ENCODE results near the gene GRK4. TPM values are rescaled to one million over a fixed set of nuclear protein-coding genes. Genes with fewer than 3 reads are reported as not detected.

The GRK4 gene
- polyA plus RNA-seq, 1 of the 3 experiments (the other 2 are of a cell fraction): 2.7 TPM

GRCh38 chr4:3069661-3070199 is 106.4 kb downstream of the GRK4 start:
- POLR2A ChIA-PET: no interaction called here
- TF ChIP-seq MXI1 (IDR thresholded peaks at IDR 0.05; ENCODE audit: low read depth, low read length) (no peak), RXRA (IDR thresholded peaks at IDR 0.05; ENCODE audit: borderline replicate concordance, low read depth) (no peak), NRF1 (IDR thresholded peaks at IDR 0.05; ENCODE audit: low read depth, low read length) (no peak), GABPA (IDR thresholded peaks at IDR 0.05; ENCODE audit: low read depth) (no peak), JUND (IDR thresholded peaks at IDR 0.05) (no peak), RFX5 (IDR thresholded peaks at IDR 0.05; ENCODE audit: low read length) (no peak), SMC3 (IDR thresholded peaks at IDR 0.05; ENCODE audit: low read depth, low read length) (no peak), NFIC (IDR thresholded peaks at IDR 0.05; ENCODE audit: borderline replicate concordance) (no peak), CTCF (IDR thresholded peaks at IDR 0.05) (no peak), ZBTB33 (IDR thresholded peaks at IDR 0.05; ENCODE audit: borderline replicate concordance, low read depth) (no peak), YY1 (IDR thresholded peaks at IDR 0.05; ENCODE audit: low read depth) (no peak), USF1 (IDR thresholded peaks at IDR 0.05; ENCODE audit: borderline replicate concordance, low read depth) (no peak), CHD2 (IDR thresholded peaks at IDR 0.05; ENCODE audit: low read length, partially characterized antibody) (no peak), RCOR1 (IDR thresholded peaks at IDR 0.05; ENCODE audit: low read length) (no peak), EP300 (IDR thresholded peaks at IDR 0.05; ENCODE audit: borderline replicate concordance in 1 of 2, low read depth in 1 of 2, low read length in 1 of 2) (no peak), FOXM1 (IDR thresholded peaks at IDR 0.05; ENCODE audit: low read depth) (no peak), FOSL2 (IDR thresholded peaks at IDR 0.05; ENCODE audit: borderline replicate concordance, low read depth) (no peak), POLR2AphosphoS5 (IDR thresholded peaks at IDR 0.05; ENCODE audit: low read depth, low read length) (no peak), GATA2 (CRISPR knock-in tag; IDR thresholded peaks at IDR 0.05) (no peak)
- WGBS (ENCODE audit: low lambda C conversion rate): 85% methylated on average over 16 of the region's 16 CpGs
- no peaks in the 10 kb centered on the region for H3K27me3 ChIP-seq (ENCODE audit: insufficient read depth)
- no peaks in the 10 kb centered on the region for H3K9me3 ChIP-seq
- H3K27ac ChIP-seq (ENCODE audit: low read depth in 2 of 2, low read length in 1 of 2): no peak overlapping the region
- H3K9me2 ChIP-seq: no peaks in the 10 kb centered on the region
- CTCF ChIA-PET: interaction anchor here (0.6 to 1.4 kb wide), 2 partner anchors 22 to 524 kb away, joined by 3 to 4 read pairs; no protein-coding TSS in a partner anchor
- DNase-seq: no peak
- H3K36me3 ChIP-seq (replicated peaks in 1 of 2; ENCODE audit: control insufficient read depth in 1 of 2, insufficient read depth in 2 of 2, low read length in 1 of 2): no peaks in the 10 kb centered on the region
- no peak overlapping the region for H3K9ac ChIP-seq
- no peak overlapping the region for H3K4me2 ChIP-seq
- no peaks in the 10 kb centered on the region for H3K79me2 ChIP-seq (ENCODE audit: insufficient read depth)
- no peak overlapping the region for H2AFZ ChIP-seq (ENCODE audit: low read depth)
- peaks cover 0 to 6% of the 10 kb centered on the region in 2 experiments; a peak in 1 of 4 replicates for H3K4me1 ChIP-seq (ENCODE audit: control insufficient read depth in 1 of 2, insufficient read depth in 2 of 2, low read depth in 1 of 2, low read length in 1 of 2)
- H3K4me3 ChIP-seq (ENCODE audit: low read depth in 2 of 2, low read length in 1 of 2): no peak overlapping the region
- no peaks in the 10 kb centered on the region for H3F3A ChIP-seq (replicated peaks; ENCODE audit: insufficient read depth)
- no peaks in the 10 kb centered on the region for H4K20me1 ChIP-seq (ENCODE audit: insufficient read depth)
